ENCODE measurements around the gene NIT2.
"Not testable (repeated sequence)": the region's sequence is repeated elsewhere in the genome, so short reads cannot be mapped to it uniquely, and the experiment has no call there.

Gene NIT2

GRCh38 chr3:100329800-100330489 lies 4.6 kb upstream of the NIT2 start:
- no peak for TF ChIP-seq POLR2A (IDR thresholded peaks at IDR 0.05; ENCODE audit: low read depth, low read length)
- FAIRE-seq (no peak), DNase-seq (ENCODE audit: insufficient read length, low spot score) (no peak)

DNA sequence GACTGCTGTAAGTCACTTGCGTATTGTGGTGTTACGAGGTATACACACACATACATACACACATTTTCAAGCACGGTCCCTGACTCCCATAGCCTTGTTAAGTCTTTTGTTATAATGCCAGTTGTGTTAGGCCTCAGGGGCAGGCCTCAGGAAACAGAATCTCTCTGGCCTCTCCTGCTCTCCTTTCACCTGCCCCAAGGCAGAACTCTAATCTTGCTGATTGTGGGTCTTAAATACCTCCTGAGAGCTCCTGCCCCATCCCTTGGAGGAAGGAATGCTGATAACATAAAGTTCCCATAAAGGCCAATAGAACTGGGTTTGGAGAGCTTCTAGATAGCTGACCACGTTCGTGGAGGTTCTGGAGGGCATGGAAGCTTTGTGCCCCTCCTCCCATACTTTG lies 3.9 kb upstream of the NIT2 start:
- TF ChIP-seq POLR2A (IDR thresholded peaks at IDR 0.05; ENCODE audit: low read depth, low read length): no peak
- FAIRE-seq (no peak), DNase-seq (ENCODE audit: insufficient read length, low spot score) (no peak)

- DNase-seq (ENCODE audit: insufficient read length, low spot score): no peak
- no peak for TF ChIP-seq POLR2A (IDR thresholded peaks at IDR 0.05; ENCODE audit: low read depth, low read length)
- no peak for FAIRE-seq
Observed at GRCh38 chr3:100331660-100332059, 2.9 kb upstream of the NIT2 start.

DNA sequence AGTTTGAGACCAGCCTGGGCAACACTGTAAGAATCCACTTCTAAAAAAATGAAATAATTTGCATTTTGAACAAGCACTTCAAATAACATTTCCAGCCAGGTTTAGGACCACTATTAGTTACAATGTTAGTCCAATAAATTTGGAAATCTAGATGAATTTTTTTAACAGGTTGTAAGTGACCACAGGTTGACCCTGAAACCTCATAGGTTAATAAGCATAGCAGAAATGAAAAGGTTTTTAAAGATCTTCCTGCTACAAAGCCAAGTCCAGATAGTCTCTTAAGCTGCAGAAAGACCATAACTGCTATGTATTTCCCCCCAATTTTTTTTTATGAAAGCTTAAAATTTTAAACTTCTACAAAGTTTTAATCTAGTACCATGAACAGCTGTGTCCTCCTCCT lies 1.5 kb upstream of the NIT2 start:
- DNase-seq (ENCODE audit: insufficient read length, low spot score): no peak
- TF ChIP-seq POLR2A (IDR thresholded peaks at IDR 0.05; ENCODE audit: low read depth, low read length): no peak
- FAIRE-seq: no peak

GRCh38 chr3:100333970-100334487 lies 528 bp upstream of the NIT2 start:
- TF ChIP-seq POLR2A (IDR thresholded peaks at IDR 0.05; ENCODE audit: low read depth, low read length): no peak
- no peak for FAIRE-seq
- DNase-seq (ENCODE audit: insufficient read length, low spot score): no peak

- no peak for TF ChIP-seq POLR2A (IDR thresholded peaks at IDR 0.05; ENCODE audit: low read depth, low read length)
- no peak for FAIRE-seq
- DNase-seq (ENCODE audit: insufficient read length, low spot score): no peak
Observed at GRCh38 chr3:100335434-100335833, 877 bp downstream of the NIT2 start.

- not testable (repeated sequence) for DNase-seq (ENCODE audit: insufficient read length, low spot score); FAIRE-seq
Observed at GRCh38 chr3:100336229-100336628, 1.7 kb downstream of the NIT2 start.

DNA sequence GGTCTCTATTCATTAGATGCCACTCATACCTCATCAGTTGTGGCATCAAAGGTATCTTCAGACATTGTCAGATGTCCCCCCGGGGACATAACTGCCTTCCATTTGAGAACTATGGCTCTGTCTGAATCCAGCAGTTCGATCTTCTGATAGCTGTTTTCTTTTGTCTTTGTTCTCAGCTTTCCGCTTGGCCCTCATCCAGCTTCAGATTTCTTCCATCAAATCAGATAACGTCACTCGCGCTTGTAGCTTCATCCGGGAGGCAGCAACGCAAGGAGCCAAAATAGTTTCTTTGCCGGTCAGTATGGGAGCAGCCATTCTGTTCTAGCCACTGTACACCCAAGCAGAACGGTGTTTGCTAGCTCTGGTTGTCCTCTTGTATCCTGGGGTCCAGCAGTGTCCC lies 4.4 kb downstream of the NIT2 start:
- DNase-seq (ENCODE audit: insufficient read length, low spot score) (no peak), FAIRE-seq (no peak)
- no peak for TF ChIP-seq POLR2A (IDR thresholded peaks at IDR 0.05; ENCODE audit: low read depth, low read length)

GRCh38 chr3:100339786-100340185 lies 5.2 kb downstream of the NIT2 start:
- TF ChIP-seq POLR2A (IDR thresholded peaks at IDR 0.05; ENCODE audit: low read depth, low read length): no peak
- DNase-seq (ENCODE audit: insufficient read length, low spot score) (no peak), FAIRE-seq (no peak)

- no peak for DNase-seq (ENCODE audit: insufficient read length, low spot score)
- no peak for FAIRE-seq
- no peak for TF ChIP-seq POLR2A (IDR thresholded peaks at IDR 0.05; ENCODE audit: low read depth, low read length)
Observed at GRCh38 chr3:100340527-100340926, 6.0 kb downstream of the NIT2 start.

GRCh38 chr3:100348727-100349126 lies 14.2 kb downstream of the NIT2 start:
- DNase-seq (ENCODE audit: insufficient read length, low spot score): no peak
- no peak for FAIRE-seq
- TF ChIP-seq POLR2A (IDR thresholded peaks at IDR 0.05; ENCODE audit: low read depth, low read length): no peak

DNA sequence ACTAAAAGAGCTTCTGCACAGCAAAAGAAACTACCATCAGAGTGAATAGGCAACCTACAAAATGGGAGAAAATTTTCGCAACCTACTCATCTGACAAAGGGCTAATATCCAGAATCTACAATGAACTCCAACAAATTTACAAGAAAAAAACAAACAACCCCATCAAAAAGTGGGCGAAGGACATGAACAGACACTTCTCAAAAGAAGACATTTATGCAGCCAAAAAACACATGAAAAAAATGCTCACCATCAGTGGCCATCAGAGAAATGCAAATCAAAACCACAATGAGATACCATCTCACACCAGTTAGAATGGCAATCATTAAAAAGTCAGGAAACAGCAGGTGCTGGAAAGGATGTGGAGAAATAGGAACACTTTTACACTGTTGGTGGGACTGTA lies 17.2 kb downstream of the NIT2 start:
- not testable (repeated sequence) for DNase-seq (ENCODE audit: insufficient read length, low spot score); FAIRE-seq

GRCh38 chr3:100352296-100353231 lies 18.0 kb downstream of the NIT2 start:
- FAIRE-seq (no peak), DNase-seq (ENCODE audit: insufficient read length, low spot score) (no peak)
- TF ChIP-seq POLR2A (IDR thresholded peaks at IDR 0.05; ENCODE audit: low read depth, low read length): no peak

GRCh38 chr3:100354850-100355249 lies 20.3 kb downstream of the NIT2 start:
- DNase-seq (ENCODE audit: insufficient read length, low spot score): no peak
- FAIRE-seq: no peak

DNA sequence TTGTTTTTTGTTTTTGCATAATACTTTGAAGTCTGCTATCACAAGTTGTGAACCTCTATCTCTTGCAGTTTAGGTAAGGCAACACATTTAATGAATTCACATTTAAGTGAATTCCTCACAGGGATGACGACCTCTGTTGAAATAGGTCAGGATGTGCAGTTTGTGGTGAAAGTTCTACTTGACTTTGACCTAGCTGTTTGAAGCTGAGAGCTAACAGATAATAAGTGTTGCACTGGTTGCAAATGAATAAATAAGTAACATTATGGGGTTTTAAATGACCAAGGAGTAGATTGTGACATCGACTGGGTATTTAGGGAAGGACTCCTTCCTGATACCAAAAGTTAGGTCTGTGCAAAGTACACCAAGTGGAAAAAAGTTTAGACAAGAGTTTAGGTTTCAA lies 23.9 kb downstream of the NIT2 start:
- FAIRE-seq (no peak), DNase-seq (ENCODE audit: insufficient read length, low spot score) (no peak)
- no peak for TF ChIP-seq POLR2A (IDR thresholded peaks at IDR 0.05; ENCODE audit: low read depth, low read length)

More at GRCh38 chr3:100354850-100355249, 20.3 kb downstream of the NIT2 start:
- no peak for TF ChIP-seq POLR2A (IDR thresholded peaks at IDR 0.05; ENCODE audit: low read depth, low read length)
